Keratinocyte (primary cell): ENCODE data around the gene RNF17.

Source experiments
- EZH2 ChIP-seq: IDR thresholded peaks from one replicate; pipeline ENCODE4 v1.6.1; 2012; ENCODE audit warnings: inconsistent platforms, mild to moderate bottlenecking, low read length, moderate library complexity
- TF ChIP-seq, protein P1 (sequence below), 3 experiments: IDR thresholded peaks in 1 of 3; conservative IDR thresholded peaks in 1 of 3; optimal IDR thresholded peaks in 1 of 3; 2 replicates in 2 of 3; 3 replicates in 1 of 3; pipeline versions ENCODE3 to v1.5.1; 2011; ENCODE audit warnings: low read length in 3 of 3, mild to moderate bottlenecking in 3 of 3, moderate library complexity in 2 of 3, control low read depth in 1 of 3, inconsistent platforms in 1 of 3; ENCODE audit not compliant: insufficient read depth in 2 of 3; ENCODE audit errors: extremely low read depth in 1 of 3

DNA sequence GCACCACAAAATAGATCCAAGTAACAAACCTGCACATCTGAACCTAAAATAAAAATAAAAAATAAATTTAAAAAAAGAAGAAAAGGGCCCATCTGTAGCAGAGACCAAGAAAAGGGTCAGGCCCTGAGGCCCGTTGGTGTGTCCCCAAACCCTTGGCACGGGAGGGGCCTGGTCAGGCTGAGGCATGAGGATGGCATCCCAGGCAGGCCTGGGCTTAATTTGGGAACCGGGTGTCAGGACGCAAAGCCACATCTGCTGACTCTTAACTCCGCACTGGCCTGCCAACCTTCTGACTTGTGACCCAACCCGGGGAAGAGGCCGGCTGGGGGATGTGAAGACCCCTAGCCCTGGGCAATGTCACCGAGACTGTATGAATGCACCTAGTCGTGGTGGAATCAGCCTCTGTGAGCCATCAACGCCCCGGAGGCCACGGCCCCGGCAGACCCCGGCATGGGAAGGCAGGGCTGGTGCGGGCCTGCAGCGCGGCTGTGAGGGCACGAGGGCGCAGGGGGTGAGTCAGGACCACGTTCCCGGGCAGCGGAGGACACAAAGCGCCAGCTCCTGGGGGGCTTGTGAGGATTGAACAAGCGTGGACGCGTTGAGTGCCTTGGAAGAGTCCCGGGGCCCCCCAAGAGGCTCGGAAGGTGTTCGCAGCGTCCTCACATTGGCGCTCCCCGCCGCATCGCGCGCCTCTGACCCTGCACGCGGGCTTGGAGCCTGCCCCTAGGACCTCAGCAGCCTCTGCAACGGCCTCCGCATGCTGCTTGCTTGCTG, 45.6 kb upstream of the RNF17 start:
- TF ChIP-seq, protein P1, sequence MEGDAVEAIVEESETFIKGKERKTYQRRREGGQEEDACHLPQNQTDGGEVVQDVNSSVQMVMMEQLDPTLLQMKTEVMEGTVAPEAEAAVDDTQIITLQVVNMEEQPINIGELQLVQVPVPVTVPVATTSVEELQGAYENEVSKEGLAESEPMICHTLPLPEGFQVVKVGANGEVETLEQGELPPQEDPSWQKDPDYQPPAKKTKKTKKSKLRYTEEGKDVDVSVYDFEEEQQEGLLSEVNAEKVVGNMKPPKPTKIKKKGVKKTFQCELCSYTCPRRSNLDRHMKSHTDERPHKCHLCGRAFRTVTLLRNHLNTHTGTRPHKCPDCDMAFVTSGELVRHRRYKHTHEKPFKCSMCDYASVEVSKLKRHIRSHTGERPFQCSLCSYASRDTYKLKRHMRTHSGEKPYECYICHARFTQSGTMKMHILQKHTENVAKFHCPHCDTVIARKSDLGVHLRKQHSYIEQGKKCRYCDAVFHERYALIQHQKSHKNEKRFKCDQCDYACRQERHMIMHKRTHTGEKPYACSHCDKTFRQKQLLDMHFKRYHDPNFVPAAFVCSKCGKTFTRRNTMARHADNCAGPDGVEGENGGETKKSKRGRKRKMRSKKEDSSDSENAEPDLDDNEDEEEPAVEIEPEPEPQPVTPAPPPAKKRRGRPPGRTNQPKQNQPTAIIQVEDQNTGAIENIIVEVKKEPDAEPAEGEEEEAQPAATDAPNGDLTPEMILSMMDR (optimal IDR thresholded peaks at IDR 0.05 in 1 of 3, IDR thresholded peaks at IDR 0.05 in 1 of 3, conservative IDR thresholded peaks at IDR 0.05 in 1 of 3; ENCODE audit: extremely low read depth in 1 of 3, insufficient read depth in 2 of 3, low read length in 3 of 3): no peak
- TF ChIP-seq EZH2: no peak
